ENCODE results near the gene ELOF1.

DNA sequence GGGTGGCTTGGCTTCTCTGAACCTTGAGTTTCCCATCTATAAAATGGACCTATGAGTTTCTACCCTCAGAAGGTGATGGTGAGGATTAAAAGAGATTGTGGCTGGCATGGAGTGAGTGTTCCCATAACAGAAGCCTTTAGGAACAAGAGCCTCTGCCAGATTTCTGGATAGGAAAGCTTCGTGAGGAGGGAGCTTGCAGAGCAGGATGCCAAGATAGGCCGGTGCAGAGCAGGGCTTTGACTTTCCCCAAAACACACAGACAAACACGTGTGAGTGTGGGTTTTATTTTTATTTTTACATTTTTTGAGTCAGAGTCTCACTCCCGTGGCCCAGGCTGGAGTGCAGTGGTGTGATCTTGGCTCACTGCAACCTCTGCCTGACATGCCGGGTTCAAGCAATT lies 24.1 kb downstream of the ELOF1 start:
- no peak for TF ChIP-seq GATA2 (IDR thresholded peaks at IDR 0.05; ENCODE audit: low read depth, low read length)
- TF ChIP-seq GATA3 (IDR thresholded peaks at IDR 0.05; ENCODE audit: low read depth, low read length), result no peak
